T-helper 1 cell treated with Interleukin-12 subunit alpha and Interleukin-12 subunit beta and Interleukin-4 antibody, amounts not matched to agents 30 ng/mL and 1 ng/mL, for 36 hours (primary cell): Measurements from ENCODE around the gene BRD2. TPM values are rescaled to one million over a fixed set of nuclear protein-coding genes. Genes with fewer than 3 reads are reported as not detected.

Experiments used
- intact Hi-C: fragments of 100-400 bp; cut with micrococcal nuclease; formaldehyde crosslinking; loops from one replicate; pipeline ENCODE4 v1.15.1; 2024
- total RNA-seq: library from RNA; stranded (reverse); gene quantifications from 2 replicates; pipeline ENCODE4 v1.2.3, GENCODE V29; 2022

Gene BRD2
- total RNA-seq, 1 donor from 2014 or later = 313 TPM

- intact Hi-C loops = loop anchor here (1.0 to 10.0 kb wide), 8 partner anchors 76 to 1476 kb away; partner anchors contain the start of genes ATF6B, MICB, NELFE and PSMB8
Observed at GRCh38 chr6:32970413-32971241, 2.2 kb downstream of the BRD2 start.

GRCh38 chr6:32971242-32971580, 2.8 kb downstream of the BRD2 start:
- intact Hi-C loops = loop anchor here (1.0 to 10.0 kb wide), 7 partner anchors 77 to 1476 kb away; partner anchors contain the start of genes ATF6B, MICB, NELFE and PSMB8

GRCh38 chr6:32971581-32972352, 3.4 kb downstream of the BRD2 start:
- intact Hi-C loops = loop anchor here (1.0 to 10.0 kb wide), 11 partner anchors 30 to 1477 kb away; partner anchors contain the start of genes ATF6B, CUTA, HLA-DMB and MICB

GRCh38 chr6:32972353-32973143, 4.2 kb downstream of the BRD2 start:
- intact Hi-C loops = loop anchor here (1.0 to 10.0 kb wide), 8 partner anchors 31 to 1478 kb away; partner anchors contain the start of genes ATF6B, CUTA, HLA-DMB and MICB

- intact Hi-C loops = loop anchor here (2.0 to 10.0 kb wide), 7 partner anchors 275 to 1479 kb away; partner anchors contain the start of genes ATF6B, CUTA, MICB and NELFE
Observed at GRCh38 chr6:32973144-32974015, 5.0 kb downstream of the BRD2 start.

GRCh38 chr6:32974016-32974333, 5.6 kb downstream of the BRD2 start:
- intact Hi-C loops = loop anchor here (2.0 to 10.0 kb wide), 5 partner anchors 275 to 1479 kb away; partner anchors contain the start of genes ATF6B, MICB, NELFE and SKIC2

GRCh38 chr6:32974541-32975308, 6.3 kb downstream of the BRD2 start:
- intact Hi-C loops = loop anchor here (2.0 to 10.0 kb wide), 5 partner anchors 274 to 1480 kb away; partner anchors contain the start of genes ATF6B, MICB, NELFE and SKIC2

- intact Hi-C loops = loop anchor here (1.0 to 10.0 kb wide), 4 partner anchors 8 to 1481 kb away; partner anchors contain the start of gene MICB
Observed at GRCh38 chr6:32975886-32976285, 7.5 kb downstream of the BRD2 start.

GRCh38 chr6:32976334-32977069, 8.1 kb downstream of the BRD2 start:
- intact Hi-C loops = loop anchor here (1.0 to 10.0 kb wide), 3 partner anchors 8 to 1482 kb away; partner anchors contain the start of gene MICB

- intact Hi-C loops = loop anchor here (10.0 kb wide), 2 partner anchors 353 to 1483 kb away; partner anchors contain the start of gene MICB
Observed at GRCh38 chr6:32977272-32977952, 9.0 kb downstream of the BRD2 start.

GRCh38 chr6:32977953-32978324, 9.5 kb downstream of the BRD2 start:
- intact Hi-C loops = loop anchor here (10.0 kb wide), 2 partner anchors 353 to 1483 kb away; partner anchors contain the start of gene MICB

- intact Hi-C loops = loop anchor here (10.0 kb wide), 2 partner anchors 355 to 1485 kb away; partner anchors contain the start of gene MICB
Observed at GRCh38 chr6:32979720-32980487, 11.5 kb downstream of the BRD2 start.

GRCh38 chr6:32980488-32981038, 12.2 kb downstream of the BRD2 start:
- intact Hi-C loops = no loop called here

- intact Hi-C loops = no loop called here
Observed at GRCh38 chr6:32982084-32982701, 13.8 kb downstream of the BRD2 start.

- intact Hi-C loops = no loop called here
Observed at GRCh38 chr6:32982702-32983492, 14.5 kb downstream of the BRD2 start.
